NCI-H2227 treated with DMSO at 0.1 percent for 48 hours (cell line): ENCODE measurements around the gene PIM3.

Source experiments
- DNase-seq: peaks from one replicate; lab custom pipeline; 2025; lab: John Stamatoyannopoulos, UW

PIM3 gene

DNA sequence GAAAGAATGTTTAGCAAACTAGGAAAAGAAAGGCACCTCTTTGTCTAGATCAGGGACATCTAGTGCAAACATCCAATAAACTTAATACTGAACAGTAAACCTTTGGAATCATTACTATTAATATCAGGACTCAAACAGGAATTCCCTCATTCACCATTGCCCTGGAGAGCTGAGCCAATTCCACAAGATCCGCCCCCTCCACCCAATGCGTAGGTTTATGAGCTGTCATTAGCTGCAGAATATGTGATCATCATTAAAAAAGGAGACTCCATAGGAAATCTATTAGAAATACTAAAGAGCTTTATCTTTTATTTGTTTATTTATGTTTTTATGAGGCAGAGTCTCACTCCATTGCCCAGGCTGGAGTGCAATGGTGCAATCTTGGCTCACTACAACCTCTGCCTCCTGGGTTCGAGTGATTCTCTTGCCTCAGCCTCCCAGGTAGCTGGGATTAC, 46.5 kb downstream of the PIM3 start:
- DNase-seq: no peak

- peak; percentile 32 for DNase-seq
Measured at GRCh38 chr22:50008151-50009040, 47.8 kb downstream of the PIM3 start.

GRCh38 chr22:50009251-50009650, 48.7 kb downstream of the PIM3 start:
- DNase-seq: no peak

GRCh38 chr22:50009765-50010675, 49.4 kb downstream of the PIM3 start:
- DNase-seq: no peak

- DNase-seq: no peak
Measured at GRCh38 chr22:50010676-50011446, 50.3 kb downstream of the PIM3 start.

- DNase-seq: no peak
Measured at GRCh38 chr22:50011447-50012210, 51.1 kb downstream of the PIM3 start.

GRCh38 chr22:50012211-50013181, 51.9 kb downstream of the PIM3 start, which contains the start of gene IL17REL:
Gene IL17REL (minus strand): TSS chr22:50012765. CDS start chr22:50012646, 119 bp downstream.
- DNase-seq: no peak
